ENCODE measurements around the gene ARHGAP40. TPM values are rescaled to one million over a fixed set of nuclear protein-coding genes. Genes with fewer than 3 reads are reported as not detected.

ARHGAP40 gene
- total and polyA plus RNA-seq, 2 of the 4 experiments (the other 2 are of a cell fraction): not detected

GRCh38 chr20:38557174-38557573 is 44.4 kb upstream of the ARHGAP40 start:
- BruUV-seq (replicated peaks): no TSS peak
- in situ Hi-C loops (cut with MboI; ENCODE audit: low sequenced_read_pairs): no loop called here
- H4K8ac ChIP-seq (ENCODE audit: low read depth in 2 of 2, low read length in 2 of 2): no peak overlapping the region

More at GRCh38 chr20:38557174-38557573, 44.4 kb upstream of the ARHGAP40 start:
- H2BK20ac ChIP-seq (ENCODE audit: low read depth, low read length): no peak overlapping the region
- H3K79me1 ChIP-seq (ENCODE audit: low read depth in 1 of 2, low read length in 2 of 2): no peaks in the 10 kb centered on the region; a peak in 1 of 4 replicates
- no peak overlapping the region for H3K27ac ChIP-seq (ENCODE audit: insufficient read depth, low read length)
- no peak overlapping the region for H3K4ac ChIP-seq (ENCODE audit: low read depth, low read length)
- H4K91ac ChIP-seq (ENCODE audit: insufficient read depth, low read depth, low read length): no peak overlapping the region
- dilution Hi-C loops (cut with HindIII; ENCODE audit: low sequenced_read_pairs, unreplicated experiment): no loop called here
- CTCF ChIA-PET: no interaction called here
- H3K4me2 ChIP-seq (ENCODE audit: low read depth, low read length): no peak overlapping the region
- H4K5ac ChIP-seq (ENCODE audit: low read depth, low read length): no peak overlapping the region
- H2AK5ac ChIP-seq (ENCODE audit: low read depth, low read length): no peak overlapping the region
- H3K56ac ChIP-seq (ENCODE audit: extremely low read depth, insufficient read depth, low read length): no peak overlapping the region
- H3K23ac ChIP-seq (ENCODE audit: low read depth, low read length): no peak overlapping the region
- H3K14ac ChIP-seq (replicated peaks; ENCODE audit: low read depth, low read length): no peak overlapping the region
- no peaks in the 10 kb centered on the region for H3K9me3 ChIP-seq (ENCODE audit: control insufficient read depth, insufficient read depth, low read length)
- H3K9ac ChIP-seq (ENCODE audit: low read depth, low read length): no peak overlapping the region
- H3K4me3 ChIP-seq (ENCODE audit: insufficient read depth, low read depth, low read length): no peak overlapping the region
- H3K4me1 ChIP-seq (ENCODE audit: control insufficient read depth, insufficient read depth, low read length): no peaks in the 10 kb centered on the region
- no peak for DNase-seq
- ATAC-seq (ENCODE audit: low read depth): no peak
- POLR2A ChIA-PET (ENCODE audit: unreplicated experiment): no interaction called here
- H2BK120ac ChIP-seq (ENCODE audit: low read depth, low read length): no peak overlapping the region
- H2BK5ac ChIP-seq (ENCODE audit: low read depth, low read length, poor library complexity, severe bottlenecking): no peak overlapping the region
- no peak overlapping the region for H3K18ac ChIP-seq (ENCODE audit: low read depth, low read length)
- no peak overlapping the region for H2AFZ ChIP-seq (replicated peaks; ENCODE audit: low read length, poor library complexity)
- no peaks in the 10 kb centered on the region for H3K27me3 ChIP-seq (ENCODE audit: control insufficient read depth, insufficient read depth, low read length)
- WGBS, 2 experiments (ENCODE audit: extremely low coverage in 2 of 2, insufficient read length in 1 of 2): no CpG with 5 or more reads among the region's 2 CpGs
- H3K36me3 ChIP-seq (ENCODE audit: control insufficient read depth, insufficient read depth, low read length): peaks cover 23% of the 10 kb centered on the region
- no peaks in the 10 kb centered on the region for H4K20me1 ChIP-seq (ENCODE audit: insufficient read depth, low read length)
- H3K9me1 ChIP-seq (ENCODE audit: insufficient read depth, low read length): no peaks in the 10 kb centered on the region
- intact Hi-C loops (cut with micrococcal nuclease): loop anchor here (5.0 kb wide), 1 partner anchor 35 kb away; no protein-coding TSS in a partner anchor
- TF ChIP-seq CHD1 (IDR thresholded peaks at IDR 0.05; ENCODE audit: low read depth, low read length) (no peak), BHLHE40 (IDR thresholded peaks at IDR 0.05; ENCODE audit: low read depth, low read length) (no peak), NFE2L2 (IDR thresholded peaks at IDR 0.05; ENCODE audit: low read depth, low read length) (no peak), POLR2A (IDR thresholded peaks at IDR 0.05; ENCODE audit: low read depth, low read length) (no peak), MAFK (IDR thresholded peaks at IDR 0.05; ENCODE audit: low read depth, low read length) (no peak), FOS (IDR thresholded peaks at IDR 0.05; ENCODE audit: low read depth, low read length) (no peak), RAD21 (IDR thresholded peaks at IDR 0.05; ENCODE audit: low read length) (no peak), MXI1 (IDR thresholded peaks at IDR 0.05; ENCODE audit: borderline replicate concordance, low read depth, low read length) (no peak), RFX5 (IDR thresholded peaks at IDR 0.05; ENCODE audit: low read depth, low read length) (no peak), ELK1 (IDR thresholded peaks at IDR 0.05; ENCODE audit: borderline replicate concordance, low read depth, low read length) (no peak), CTCF (conservative IDR thresholded peaks at IDR 0.05; ENCODE audit: low read depth, low read length) (no peak), SMC3 (IDR thresholded peaks at IDR 0.05; ENCODE audit: low read depth, low read length) (no peak), MAZ (IDR thresholded peaks at IDR 0.05; ENCODE audit: borderline replicate concordance, low read depth, low read length) (no peak), CEBPB (IDR thresholded peaks at IDR 0.05; ENCODE audit: low read depth, low read length) (no peak)
- TF ChIP-seq, protein P1, sequence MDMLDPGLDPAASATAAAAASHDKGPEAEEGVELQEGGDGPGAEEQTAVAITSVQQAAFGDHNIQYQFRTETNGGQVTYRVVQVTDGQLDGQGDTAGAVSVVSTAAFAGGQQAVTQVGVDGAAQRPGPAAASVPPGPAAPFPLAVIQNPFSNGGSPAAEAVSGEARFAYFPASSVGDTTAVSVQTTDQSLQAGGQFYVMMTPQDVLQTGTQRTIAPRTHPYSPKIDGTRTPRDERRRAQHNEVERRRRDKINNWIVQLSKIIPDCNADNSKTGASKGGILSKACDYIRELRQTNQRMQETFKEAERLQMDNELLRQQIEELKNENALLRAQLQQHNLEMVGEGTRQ (IDR thresholded peaks at IDR 0.05; ENCODE audit: low read depth, low read length): no peak
- H2BK15ac ChIP-seq (ENCODE audit: low read depth, low read length): no peak overlapping the region
- H2AK9ac ChIP-seq (replicated peaks; ENCODE audit: low read depth, low read length, poor library complexity): no peak overlapping the region

All from IMR-90 (cell line).